Activated T-cell treated with anti-CD3 and anti-CD28 coated beads for 48 hours (primary cell): Measurements from ENCODE around the gene FOXF2.

Experiments
- DNase-seq: peaks from one replicate; pipeline ENCODE4 v3.0.0-alpha.2; 2020; ENCODE audit warnings: low read depth

FOXF2 gene

DNA sequence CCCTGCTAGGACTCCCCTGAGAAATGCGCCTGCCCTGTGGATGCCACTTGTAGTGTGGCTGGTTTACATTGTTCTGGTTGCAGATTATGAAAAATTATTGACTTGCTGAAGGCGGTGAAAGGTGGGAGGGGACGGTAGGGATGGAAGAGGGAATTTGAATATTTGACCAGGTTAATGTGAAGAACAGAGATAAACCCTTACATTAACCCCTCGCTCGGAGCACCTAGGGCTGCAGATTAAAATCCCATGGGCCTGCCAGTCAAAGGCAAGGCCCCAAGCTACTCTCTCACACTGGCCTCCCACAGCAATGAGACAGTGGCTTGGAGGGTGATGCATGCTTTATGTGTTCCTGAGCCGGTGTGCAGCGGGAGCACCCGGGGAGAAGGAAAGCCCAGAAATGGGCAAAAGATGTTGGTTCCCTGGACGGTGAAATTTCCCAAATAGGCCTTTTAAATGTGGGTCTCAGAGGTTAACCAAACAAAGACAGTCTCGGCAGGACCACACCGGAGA lies 2.5 kb downstream of the FOXF2 start:
- no peak for DNase-seq

DNA sequence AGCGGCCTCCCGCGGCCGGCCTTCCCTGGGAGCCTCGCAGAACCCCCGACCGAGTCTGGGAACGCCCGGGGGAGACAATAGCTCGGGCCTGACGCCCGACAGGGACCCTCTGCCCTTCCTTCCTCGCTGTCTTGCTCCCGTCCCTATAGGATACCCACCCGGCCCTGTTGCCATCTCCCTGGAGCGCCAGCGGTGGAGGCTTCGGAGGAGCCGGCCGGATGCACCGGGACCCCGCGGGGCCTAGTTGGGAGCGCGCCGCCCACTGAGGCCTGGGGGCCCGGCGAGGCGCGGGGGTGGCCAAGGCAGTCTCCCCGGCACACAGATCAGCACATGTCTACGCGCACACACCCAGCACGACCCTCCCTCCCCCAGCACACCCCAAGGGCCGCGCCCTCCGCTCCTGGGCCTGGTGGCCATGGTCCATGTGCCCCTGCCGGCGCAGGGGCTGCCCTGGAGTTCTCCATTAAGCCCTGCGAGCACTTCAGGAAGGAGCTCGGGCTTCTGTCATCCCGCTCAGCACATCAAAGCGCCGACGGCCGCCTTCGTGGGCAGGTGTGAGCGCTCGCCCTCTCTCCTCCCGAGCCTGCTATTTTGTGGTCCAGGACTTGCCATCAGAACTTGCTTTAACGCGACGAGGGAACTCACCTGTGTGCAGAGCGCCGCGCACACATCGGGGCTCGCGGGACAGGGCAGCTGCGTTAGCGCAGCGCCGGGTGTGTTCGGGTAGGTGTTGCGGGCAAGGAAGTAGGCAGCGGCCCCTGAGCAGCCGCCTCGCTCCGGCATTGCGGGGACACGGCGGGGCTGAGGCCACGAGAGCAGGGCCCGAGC lies 3.7 kb downstream of the FOXF2 start:
- DNase-seq, result no peak

DNA sequence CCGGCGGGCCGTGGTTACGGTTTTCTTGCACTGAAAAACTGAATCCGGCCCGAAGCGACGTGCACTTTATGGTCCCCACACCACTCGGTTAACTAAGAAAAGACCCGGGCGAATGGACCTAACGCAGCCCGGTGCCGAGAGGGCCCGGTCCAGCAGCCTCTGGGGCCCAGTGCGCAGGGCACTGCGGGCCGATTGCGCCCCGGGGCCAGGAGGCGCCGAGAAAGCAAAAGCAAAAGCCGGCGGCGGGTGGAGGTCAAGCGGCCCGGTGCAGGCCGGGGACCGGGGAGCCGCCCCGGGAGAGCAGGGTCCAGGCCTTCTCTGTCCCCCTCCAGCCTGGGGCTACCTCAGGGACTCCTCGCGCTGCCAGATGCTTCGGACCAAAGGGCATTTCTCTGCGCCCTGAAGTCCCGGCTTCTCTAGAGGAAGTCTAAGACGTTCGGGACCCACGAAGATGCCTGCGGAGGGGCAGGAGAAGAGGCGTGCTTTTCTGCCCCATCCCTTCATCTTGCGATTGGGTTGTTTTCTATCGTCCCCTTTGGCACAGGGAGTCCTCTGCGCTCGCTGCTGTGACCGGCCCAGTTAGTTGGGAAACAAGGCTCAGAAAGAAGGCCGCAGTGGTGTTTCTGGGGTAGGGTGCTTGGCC lies 4.4 kb downstream of the FOXF2 start:
- no peak for DNase-seq

DNA sequence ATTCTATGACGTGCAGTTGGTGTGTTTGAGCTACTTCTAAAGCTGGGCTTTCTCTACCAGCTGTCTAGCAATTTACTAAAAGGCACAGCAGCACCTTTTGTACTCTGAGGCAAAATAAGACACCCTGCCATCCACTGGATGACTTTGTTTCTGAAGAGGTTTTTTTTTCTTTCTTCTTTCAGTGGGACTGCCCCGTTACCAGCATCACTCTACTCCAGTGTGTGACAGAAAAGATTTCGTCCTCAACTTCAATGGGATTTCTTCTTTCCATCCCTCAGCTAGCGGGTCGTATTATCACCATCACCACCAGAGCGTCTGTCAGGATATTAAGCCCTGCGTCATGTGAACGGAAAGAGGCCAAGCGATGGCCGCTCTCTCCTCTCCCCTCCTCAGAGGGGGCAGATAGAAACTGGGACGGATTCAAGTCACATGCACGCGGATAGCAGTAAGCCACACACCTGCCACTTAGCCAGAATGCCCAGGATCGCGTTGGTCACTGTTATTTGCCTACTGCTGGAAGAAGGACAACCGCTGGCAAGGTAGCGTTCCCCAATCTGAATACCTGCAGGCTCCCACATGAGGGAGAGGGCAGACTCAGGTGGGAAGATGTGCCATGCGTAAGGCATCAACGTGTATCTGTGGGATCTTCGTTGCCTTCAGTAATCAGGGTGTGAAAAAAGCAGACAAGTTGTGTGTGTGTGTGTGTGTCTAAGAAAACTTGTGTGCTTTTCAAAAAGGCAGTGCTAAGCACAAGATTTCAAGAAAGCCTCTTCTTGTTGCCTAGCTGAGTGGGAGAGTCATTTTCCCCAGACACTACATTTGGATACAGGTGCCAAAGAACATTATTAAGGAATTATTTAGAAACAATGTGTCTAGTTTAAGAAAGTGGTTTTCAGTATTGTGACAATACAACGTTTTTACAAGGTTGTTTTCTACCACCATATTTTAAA lies 5.4 kb downstream of the FOXF2 start:
- no peak for DNase-seq

DNA sequence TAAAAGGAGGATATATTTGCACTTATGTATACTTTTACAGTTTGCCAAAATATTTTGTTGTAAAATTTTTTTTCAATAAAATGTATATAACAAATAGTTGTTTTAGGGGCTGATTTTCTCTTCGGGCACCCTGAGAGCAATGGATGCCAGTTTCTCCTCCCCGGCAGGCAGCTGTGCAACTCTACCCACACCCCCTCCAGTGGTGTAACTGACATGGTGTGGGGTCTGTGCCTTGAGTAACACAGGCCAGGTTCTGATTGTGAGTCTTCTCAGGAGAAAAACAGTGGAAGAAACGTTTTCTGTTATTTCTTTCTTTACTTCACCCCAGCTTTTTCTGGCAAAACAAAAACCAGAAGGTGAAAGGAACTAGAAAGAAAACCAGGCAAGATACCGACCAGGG lies 6.1 kb downstream of the FOXF2 start:
- no peak for DNase-seq

DNA sequence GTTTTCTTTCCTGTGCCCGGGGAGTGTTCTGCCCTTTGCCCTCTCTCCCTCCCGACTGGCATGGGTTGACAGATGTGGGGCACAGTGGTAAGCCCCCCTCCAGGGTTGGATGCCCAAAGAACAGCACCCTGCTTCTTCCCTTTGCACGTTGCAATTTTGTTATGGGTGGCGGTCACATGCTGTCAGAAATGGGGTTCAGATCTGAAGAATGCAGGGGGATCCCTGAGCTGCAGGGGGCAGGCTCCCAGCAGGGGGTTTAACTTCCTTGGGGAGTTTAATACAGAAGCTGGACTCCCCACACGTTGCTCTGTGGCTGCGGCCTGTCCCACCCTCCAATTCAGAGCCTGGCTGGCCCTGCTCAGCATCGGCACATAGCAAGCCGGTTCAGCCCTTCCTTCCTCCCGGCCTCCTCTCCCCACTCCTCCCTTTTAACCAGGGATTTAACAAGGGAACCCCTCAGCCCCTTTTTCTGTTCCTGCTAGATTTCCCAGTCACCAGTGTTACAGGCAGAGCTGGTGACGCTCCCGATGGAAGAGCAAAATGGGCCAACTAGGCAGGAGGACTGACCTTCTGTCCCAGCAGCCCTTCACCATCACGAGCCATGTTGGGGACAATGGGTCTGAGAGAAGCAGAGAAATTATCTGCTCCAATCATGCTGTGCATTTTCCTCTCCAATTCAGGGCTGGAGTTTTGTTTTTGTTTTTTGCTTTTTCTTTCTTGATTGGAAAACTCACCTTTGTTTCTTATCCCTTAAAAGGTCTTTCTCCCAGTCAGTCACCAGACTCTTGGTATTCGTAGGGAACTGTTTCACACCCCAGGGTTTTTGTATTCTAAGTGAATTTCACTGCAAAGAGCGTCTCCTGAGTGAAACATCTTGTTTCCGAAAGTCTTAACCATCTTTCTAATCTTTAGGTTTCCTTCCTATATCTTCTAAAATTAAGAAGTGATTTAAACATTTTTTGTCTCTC lies 6.8 kb downstream of the FOXF2 start:
- DNase-seq, result no peak

DNA sequence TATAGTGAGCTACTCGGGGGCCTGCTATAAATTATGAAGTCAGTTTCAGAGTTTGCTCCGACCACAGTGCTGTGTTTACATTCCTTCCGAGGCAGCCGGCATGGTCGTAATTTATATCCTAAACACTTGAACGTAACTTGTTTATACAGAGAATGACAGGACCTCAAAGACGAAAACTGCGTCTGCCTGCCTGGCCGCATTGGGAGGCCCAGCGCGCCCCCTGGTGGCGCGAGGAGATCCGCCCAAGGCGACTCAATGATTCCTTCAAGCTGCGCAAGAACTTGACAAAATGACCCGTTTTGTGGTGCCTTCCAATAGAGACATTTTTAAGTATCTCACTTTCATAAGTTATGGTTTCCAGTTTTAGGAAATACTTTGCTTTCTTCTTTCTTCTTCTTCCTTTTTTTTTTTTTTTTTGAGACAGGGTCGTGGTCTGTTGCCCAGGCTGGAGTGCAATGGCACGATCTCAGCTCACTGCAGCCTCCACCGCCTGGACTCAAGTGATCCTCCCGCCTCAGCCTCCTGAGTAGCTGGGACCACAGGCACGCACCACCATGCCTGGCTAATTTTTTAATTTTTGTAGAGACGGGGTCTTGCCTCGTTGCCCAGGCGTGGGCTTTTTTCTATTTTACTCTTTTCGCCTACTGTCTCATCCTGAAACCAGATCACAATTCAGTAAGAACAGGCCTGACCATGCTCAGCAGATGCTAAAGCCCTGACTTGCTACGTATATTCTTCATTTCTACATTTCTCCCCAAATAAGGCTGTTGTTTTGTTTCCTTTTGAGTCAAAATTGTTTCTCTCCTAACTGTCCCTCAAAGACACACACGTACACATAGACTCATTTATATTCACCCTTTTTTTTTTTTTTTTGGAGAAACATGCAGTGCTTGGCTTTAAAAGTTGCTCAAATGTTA lies 7.8 kb downstream of the FOXF2 start:
- DNase-seq, result peak; percentile 69

DNA sequence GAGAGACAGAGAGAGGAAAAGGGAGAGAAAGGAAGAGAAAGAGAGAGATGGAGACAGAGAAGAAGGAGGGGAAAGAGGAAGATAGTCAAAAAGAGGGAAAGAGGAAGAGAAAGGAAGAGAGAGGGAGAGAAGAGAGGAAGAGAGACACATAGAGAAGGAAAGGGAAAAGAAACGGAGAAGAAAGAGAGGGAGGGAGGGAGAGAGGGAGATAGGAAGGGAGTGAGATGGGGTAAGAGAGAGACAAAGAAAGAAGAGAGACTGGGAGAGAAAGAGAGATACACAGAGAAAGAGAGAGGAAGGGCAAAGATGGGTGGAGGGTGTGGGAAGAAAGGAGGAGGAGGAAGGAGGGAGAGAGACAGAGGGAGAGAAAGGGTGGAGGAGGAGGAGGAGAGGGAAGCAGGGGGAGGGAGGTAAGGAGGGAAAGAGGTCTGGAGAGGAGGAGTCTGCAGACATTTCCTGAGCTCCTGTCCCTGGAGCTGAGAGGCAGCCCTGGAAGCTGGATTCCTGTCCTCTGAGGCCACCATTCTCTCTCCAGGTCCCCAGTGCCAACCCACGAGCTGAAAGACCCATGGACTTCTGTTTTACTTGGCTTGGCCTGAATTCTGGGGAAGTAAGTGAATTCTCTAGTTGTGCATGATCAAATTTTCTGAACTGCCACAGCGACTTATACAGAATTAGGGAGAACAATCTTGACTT lies 9.9 kb downstream of the FOXF2 start:
- DNase-seq, result no peak

DNA sequence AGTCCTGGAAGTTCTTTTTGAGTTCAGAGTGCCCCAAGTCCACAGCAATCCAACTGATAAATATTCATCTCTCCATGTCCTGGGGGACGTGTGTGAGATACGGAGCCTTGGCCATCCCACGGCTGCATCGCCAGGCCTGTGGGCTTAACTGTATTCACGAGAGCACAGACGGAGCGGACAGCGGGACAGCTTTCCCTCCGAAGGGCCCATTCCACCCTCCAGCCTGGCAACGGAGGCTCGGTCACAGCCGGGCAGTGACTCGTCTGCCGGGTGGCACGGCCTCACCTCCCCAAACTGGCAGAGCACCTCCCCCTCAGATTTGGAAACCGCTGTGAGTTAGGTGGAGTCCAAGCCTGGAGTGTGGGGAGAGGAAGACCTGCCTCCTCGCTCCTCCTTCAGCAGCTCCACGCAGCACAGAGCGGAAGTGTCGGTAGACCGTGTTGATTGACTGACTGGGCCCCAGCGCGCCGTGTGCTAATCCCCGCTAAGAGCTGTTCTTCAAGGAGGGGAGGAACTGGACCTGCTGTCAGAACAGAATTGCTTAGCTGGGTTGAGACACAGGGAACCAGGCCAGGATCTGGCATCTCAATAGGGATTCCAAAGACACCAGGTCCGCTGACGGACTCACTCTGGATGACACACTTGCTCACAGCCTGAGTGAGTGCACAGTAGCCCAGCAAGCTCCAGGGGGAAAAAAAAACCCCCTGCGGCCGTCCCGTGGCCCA lies 10.9 kb downstream of the FOXF2 start:
- no peak for DNase-seq

DNA sequence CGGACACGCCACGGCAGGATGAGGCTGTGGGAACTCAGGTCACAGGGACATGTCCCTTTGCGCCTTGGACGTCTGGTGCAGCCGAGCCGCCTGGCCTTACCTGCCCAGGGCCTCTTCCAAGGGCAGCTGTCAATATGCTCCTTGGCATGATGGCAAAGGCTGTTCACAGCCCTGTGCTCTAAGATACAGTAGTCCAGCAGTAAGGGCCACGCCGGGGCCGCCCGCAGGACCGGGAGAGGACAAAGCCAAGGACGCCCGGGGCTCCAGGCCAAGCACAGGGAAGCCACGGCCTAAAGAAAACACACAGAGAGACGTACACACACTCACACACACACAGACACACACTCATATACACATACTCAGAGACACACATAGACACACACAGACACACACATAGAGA lies 13.0 kb downstream of the FOXF2 start:
- no peak for DNase-seq

DNA sequence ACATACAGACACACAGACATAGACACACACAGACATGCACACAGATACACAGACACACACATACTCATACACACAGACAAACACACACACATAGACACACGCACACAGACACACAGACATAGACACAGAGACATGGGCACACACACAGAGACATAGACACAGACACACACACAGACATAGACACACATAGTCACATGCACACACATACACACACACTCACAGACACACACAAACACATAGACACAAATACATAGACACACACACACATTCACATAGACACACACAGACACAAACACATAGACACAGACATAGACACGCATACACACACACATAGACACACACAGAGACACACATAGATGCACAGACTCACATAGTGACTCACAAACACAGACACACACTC lies 13.5 kb downstream of the FOXF2 start:
- no peak for DNase-seq

DNA sequence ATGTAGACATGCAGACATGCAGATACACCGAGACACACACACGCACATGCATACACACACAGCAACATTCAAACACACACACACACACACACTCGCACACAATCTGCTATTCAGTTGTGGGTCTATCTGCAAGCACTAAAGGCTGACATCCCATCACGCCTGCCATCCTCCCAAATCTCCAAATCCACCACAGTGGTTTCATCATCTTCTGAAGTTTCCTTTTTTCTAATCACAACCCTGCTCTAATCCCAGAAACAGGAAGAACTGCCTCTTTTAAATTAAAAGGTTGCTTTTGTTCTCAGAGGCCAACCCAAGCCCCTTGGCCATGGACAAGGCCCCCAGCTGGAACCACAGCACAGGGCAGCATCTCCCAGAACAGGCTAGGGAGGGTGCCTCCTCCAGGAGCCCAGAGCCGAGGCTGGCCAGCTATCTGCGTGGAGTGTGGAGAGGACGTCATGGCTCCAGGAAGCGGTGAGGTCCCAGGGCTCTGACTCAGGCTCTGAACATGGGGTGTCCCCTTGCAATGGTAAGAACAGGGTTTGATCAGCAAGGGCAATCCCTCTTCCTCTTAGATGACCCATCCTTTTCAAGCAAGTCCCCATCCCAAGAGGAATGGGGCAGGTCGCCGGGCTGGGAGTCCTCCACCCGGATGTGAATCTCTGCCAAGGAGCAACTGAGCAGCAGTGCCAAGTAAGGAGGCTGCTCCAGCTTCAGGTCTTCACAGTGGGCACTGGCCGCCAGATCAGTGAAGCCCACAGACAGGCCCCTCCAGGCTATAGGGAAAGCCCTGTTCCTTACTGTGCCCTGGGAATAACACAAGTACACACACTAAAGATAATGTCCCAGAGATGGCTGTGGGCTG lies 14.7 kb downstream of the FOXF2 start:
- DNase-seq, result no peak

DNA sequence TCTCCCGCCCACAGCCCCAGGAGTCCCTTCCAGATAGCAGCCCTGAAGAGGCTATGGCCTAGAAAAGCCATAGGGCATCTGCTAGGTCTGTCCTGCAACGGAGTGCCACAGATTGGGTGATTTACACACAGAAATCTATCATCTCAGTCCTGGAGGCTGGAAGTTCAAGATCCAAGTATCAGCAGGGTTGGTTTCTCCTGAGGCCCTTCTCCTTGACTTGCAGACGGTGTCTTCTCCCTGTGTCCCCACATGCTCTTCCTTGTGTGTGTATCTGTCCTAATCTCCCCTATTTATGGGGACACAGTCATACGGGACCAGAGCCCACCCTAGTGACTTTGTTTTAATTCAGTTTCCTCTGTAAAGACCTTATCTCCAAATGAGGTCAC lies 15.3 kb downstream of the FOXF2 start:
- DNase-seq, result no peak

DNA sequence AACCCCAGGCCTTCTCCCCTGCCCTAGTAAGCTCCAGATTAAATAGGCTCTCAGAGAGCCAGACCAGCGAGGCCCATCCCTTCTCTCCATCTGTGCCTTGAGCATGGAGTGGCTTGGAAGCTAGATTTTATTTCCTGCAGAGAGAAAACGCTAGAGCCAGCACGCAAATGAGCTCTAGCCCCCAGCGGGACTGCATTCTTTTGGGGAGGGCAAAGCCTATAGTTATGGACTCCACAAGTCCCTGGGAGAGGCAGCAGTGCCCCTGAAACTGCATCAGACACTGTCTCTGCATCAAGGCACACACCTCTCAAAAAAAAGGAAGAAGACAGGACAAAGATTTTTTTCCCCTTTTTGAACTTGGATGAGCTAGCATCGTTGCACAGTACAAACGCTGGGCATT lies 15.8 kb downstream of the FOXF2 start:
- DNase-seq, result no peak

DNA sequence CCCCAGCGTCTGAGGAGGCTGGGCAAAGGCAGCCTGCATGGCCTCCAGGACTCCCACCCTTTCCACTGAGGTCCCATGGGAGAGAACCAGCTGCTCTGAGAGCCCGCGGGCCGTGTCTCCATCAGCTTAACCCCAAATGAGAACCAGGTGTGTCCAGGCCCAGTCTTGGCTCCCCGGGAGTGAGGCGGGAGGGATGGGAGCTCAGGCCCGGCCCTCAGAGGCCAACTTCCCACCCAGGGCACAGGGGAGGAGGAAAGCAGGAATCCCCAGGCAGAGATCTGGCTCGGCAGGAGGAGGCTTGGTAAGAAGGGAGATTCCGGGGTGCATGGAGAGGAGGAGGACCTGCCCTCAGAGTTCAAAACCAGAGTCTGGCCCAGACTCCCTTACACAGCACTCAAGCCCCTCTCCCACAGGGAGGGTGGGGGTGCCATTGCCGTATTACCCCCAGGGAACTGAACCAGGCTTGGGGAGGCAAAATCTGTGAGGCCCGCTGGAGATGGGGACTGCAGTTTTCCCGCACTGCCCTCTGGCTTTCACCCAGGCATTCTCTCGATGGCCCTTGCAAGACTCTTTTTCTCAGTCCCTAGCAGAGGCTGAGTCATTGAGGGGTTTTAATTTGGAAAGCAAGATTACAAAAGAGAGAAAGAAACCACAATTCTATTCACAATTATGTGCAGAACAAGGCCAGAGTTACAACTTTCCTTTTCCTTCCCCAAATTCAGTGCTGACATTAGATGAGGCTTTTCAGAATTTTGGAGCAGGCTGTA lies 17.1 kb downstream of the FOXF2 start:
- no peak for DNase-seq

DNA sequence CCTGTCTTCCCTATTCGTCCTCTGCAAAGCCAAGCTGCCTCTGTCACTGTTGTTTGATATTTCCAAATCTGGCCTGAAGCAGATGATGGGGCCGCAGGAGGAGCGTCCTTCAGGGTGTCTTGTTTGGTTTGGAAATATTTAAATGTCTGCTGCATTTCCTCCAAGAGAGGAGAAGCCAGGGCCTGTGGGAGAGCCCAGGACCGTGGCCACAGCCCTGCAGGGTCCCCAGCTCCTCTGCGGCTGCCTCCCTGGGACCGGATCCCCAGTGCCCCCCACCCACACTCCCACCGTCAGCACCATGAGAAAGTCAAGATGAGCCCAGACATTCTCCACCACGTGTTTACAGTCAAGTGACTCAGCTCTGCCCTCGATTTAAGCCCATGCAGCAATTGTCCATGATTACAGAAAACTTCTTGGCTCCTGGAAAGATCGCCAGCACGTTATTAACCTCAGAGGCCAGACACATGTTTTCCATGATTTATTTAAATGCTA lies 18.2 kb downstream of the FOXF2 start:
- DNase-seq, result no peak
